CD1c-positive myeloid dendritic cell (primary cell): Measurements from ENCODE around the gene EML4.
"Not testable (repeated sequence)": the region's sequence is repeated elsewhere in the genome, so short reads cannot be mapped to it uniquely, and the experiment has no call there.

Experiments used
- DNase-seq: peaks from one replicate; pipeline ENCODE4 v3.0.0-alpha.2; 2016; ENCODE audit errors: extremely low spot score

EML4 gene

GRCh38 chr2:42334865-42335264 is 165.7 kb downstream of the EML4 start:
- not testable (repeated sequence) for DNase-seq

- DNase-seq, result no peak
Observed at GRCh38 chr2:42335514-42336104, 166.5 kb downstream of the EML4 start.

- DNase-seq, result no peak
Observed at GRCh38 chr2:42336361-42336965, 167.3 kb downstream of the EML4 start.

GRCh38 chr2:42337356-42337820 is 168.2 kb downstream of the EML4 start:
- no peak for DNase-seq

- DNase-seq, result no peak
Observed at GRCh38 chr2:42337846-42338566, 168.9 kb downstream of the EML4 start.

- DNase-seq, result no peak
Observed at GRCh38 chr2:42338567-42339190, 169.5 kb downstream of the EML4 start.

GRCh38 chr2:42339191-42339912 is 170.2 kb downstream of the EML4 start:
- no peak for DNase-seq

GRCh38 chr2:42340045-42340937 is 171.1 kb downstream of the EML4 start:
- no peak for DNase-seq

GRCh38 chr2:42340938-42341636 is 171.9 kb downstream of the EML4 start:
- DNase-seq, result no peak

GRCh38 chr2:42342061-42342794 is 173.1 kb downstream of the EML4 start:
- DNase-seq, result no peak

GRCh38 chr2:42342795-42343241 is 173.7 kb downstream of the EML4 start:
- no peak for DNase-seq

GRCh38 chr2:42345986-42346385 is 176.8 kb downstream of the EML4 start:
- DNase-seq, result no peak

- not testable (repeated sequence) for DNase-seq
Observed at GRCh38 chr2:42346856-42347255, 177.7 kb downstream of the EML4 start.

- DNase-seq, result not testable (repeated sequence)
Observed at GRCh38 chr2:42347518-42347917, 178.4 kb downstream of the EML4 start.

GRCh38 chr2:42348113-42348805 is 179.1 kb downstream of the EML4 start:
- DNase-seq, result no peak

GRCh38 chr2:42350434-42351063 is 181.4 kb downstream of the EML4 start:
- DNase-seq, result no peak

- DNase-seq, result no peak
Observed at GRCh38 chr2:42351864-42352263, 182.7 kb downstream of the EML4 start.

GRCh38 chr2:42353792-42354429 is 184.8 kb downstream of the EML4 start:
- no peak for DNase-seq
